HG02938 (cell line): ENCODE results near the gene NPC2.

Source experiments
- ATAC-seq: cut with Tn5 transposase; IDR thresholded peaks from one replicate; pipeline ENCODE4 v1.9.1; 2021; ENCODE audit warnings: mild to moderate bottlenecking, moderate library complexity; ENCODE audit not compliant: unreplicated experiment

NPC2 gene

DNA sequence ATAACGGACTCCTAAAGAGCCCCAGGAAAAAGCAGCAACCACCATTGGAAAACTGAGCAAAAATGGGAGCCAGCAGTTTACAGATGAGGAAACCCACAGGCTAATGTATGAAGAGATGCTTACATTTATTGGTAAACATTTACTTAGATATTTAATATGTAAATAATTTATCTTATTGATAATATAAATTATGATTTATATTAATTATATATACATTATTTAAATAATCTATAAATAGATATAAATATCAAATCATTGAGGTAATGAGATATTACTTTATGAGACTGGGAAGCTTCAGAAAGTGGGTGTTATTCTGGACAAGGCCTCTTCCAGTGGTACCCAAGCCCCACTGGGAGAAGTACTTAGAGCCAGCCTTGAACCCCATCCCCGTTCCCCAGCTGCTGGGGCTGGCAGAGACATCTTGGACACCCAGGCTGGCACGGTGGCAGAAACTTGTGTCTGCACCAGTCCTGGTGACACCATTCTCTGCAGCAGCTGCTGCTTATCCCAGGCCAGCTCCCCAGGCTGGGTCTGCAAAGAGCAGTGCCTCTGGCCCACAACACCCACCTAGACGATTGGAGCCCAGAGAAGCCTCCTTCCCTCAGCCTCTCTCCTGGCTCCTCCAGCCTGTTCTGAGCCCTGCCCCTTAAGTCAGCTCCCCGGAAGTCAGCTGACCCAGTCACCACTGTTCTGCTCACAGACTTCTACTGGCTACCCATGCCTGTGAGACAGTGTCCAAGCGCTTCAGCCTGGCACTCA lies 26.4 kb upstream of the NPC2 start:
- ATAC-seq, result no peak

DNA sequence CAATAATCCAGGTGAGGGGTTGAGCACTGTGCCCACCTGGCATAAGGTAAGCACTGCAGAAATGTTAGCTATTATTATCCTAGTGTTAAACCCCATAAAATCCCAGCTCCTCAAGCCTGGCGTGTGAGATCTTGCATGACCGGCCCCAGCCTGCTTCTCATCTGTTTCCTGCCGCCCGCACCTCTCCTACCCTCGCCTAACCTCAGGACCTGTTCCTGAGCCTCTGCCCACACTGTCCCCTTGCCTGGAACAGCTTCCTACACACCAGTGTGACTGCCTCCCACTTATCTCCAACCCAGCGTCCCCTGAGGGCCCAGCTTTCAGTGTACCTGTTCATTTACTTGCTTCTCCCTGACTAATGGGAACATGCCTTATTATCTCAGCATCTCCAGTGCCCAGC lies 25.1 kb upstream of the NPC2 start:
- ATAC-seq, result no peak

DNA sequence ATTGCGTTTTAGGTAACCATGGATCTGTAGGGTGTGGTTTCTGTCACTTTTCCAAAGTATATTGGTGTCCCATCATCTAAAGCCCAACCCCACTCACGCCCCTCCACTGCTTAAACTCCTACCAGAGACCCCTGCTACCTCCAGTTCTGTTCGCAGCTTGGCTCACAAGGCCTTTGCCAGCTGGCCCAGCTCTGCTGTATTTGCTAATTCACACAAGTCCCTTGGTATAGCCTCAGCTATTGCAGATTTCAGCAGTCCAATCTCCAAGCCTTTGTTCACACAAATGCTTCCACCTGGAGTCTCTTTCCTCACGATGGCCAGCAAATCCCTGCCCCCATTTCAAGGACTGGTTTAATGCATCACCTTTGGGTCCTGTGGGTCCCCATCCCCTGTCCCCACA lies 24.6 kb upstream of the NPC2 start:
- no peak for ATAC-seq

DNA sequence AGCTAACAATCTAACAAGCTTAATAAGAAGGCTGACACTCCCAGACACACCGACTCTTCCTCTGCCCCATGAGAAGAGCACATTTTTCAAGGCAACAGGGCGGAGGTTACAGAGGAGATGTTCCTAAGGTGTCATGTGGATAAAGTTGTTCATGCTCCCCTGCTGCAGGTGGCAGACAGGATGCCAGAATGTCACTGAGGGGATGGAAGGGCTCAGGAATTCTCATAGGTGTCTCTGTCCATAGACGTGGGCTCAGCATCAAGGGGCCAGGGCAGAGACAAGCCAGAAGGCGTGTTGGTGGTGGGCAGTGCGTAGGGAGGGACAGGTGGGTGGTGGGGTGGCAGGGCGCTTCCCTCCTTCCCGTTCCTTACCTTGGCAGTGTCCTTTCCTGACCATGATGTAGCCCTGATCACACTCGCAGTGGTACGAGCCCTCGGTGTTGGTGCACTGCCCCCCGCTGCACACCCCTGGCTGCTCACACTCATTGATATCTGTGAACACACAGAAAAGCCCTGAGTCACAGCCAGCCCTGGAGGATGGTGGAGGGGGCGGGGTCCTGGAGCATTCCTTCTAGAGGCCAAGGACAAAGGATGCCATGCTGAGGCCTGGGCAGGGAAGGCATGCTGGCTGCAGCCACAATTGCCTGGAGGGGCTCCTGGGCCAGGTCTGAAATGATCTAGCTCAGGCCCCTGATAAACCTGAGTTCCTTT lies 23.5 kb upstream of the NPC2 start:
- no peak for ATAC-seq

DNA sequence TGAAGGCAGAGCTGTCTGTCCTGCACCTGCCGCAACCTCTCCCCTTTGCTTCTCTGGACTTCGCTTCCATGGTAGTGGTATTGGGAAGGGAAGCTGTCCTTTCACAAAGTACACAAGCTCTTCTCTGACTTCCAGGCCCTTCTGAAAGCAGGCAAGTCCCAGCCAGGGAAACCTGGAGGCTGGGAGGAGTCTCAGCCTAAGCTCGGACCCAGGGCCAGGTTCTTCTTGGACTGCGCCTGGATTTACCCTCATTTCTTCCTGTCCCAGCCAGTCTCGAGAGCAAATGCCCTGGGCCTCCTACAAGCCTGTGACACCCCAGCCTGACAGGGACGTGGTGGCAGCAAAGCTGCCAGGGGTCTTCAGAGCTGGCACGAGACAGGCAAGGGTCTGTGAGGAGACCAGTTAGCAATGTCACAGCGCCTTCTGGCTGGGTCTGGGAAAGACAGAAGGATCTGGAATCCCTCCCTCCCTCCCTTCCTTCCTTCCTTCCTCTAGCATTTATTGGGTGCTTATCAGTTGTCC lies 22.8 kb upstream of the NPC2 start:
- no peak for ATAC-seq

DNA sequence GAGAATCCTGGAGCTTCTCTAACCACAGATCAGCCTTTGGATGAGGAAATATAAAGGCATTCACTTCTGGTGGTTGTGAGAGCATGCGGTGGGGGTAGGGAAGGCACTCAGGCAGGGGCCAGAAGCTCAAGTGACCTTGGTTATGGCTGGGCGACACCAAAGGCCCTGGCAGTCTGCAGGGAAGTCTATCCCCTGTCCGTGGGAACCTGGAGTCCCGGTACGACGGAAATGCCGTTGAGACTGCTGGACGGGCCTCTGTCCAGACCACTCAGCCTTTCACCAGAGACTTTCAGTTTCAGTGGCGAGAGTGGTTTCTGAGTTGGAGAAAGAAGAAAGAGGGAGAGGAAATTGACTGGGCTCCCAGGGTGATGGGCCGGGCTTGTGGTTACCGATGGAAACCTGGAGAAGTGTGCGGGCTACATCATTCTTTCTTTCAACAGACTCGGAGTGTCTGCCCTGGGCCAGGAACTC lies 21.4 kb upstream of the NPC2 start:
- no peak for ATAC-seq

DNA sequence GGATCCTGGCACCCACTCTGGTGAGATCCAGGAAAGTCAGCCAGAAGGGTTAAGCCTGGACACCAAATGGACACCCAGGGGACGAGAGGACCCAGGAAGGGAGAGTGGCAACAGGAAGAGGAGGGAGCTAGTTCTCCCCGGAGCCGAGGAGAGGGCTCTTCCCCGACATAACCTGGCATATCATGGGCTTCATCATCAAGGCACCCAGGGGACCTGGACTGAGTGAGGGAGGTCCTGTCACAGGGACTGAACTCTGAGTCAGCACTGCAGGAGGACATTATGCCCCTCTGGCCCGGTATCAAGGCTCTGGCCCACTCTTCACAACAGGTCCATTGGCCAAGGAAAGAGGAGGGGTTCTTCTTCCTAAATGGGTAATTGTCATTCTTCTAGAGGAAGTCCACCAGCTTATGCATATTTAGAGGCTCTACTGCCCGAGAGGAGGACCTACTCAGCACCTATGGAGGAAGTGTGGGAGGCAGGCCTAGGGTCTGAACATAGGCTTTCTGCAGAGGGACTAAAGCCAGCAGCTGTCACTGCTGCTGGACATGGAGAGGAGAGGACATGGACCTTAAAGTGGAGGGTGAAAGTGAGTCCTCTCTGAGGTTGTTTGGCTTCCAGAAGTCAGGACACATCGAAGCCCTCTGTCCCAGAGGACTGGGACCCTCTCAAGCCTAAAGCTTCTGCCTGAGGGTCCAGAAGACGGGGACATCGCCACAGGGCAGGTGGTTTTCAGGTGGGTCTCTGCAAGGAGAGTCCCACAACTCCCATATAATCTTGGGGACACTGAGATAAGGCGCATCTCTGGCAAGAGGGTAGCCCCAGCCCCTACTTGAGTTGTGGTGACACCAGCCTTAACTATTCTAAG lies 19.1 kb upstream of the NPC2 start:
- ATAC-seq, result no peak

DNA sequence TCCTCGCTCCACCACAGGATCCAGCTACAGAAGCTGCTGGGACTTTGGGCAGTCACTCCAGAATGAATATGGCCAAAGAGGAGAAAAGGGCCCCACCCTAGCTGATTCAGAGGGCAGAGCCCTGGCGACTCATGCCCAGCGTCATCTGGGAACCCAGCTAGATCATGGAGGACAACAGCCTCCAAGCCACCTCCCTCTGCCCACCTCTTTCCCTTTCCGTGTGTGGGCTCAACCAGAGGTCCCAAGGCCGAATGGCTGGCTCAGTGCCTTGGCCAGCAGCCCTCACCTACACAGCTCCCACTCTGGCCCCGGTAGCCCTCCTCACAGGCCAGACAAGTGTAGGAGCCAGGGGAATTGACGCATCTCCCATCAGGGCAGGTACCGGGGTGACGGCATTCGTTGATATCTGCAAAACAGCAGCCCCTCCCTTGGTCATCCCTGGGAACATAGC lies 17.9 kb upstream of the NPC2 start:
- no peak for ATAC-seq

DNA sequence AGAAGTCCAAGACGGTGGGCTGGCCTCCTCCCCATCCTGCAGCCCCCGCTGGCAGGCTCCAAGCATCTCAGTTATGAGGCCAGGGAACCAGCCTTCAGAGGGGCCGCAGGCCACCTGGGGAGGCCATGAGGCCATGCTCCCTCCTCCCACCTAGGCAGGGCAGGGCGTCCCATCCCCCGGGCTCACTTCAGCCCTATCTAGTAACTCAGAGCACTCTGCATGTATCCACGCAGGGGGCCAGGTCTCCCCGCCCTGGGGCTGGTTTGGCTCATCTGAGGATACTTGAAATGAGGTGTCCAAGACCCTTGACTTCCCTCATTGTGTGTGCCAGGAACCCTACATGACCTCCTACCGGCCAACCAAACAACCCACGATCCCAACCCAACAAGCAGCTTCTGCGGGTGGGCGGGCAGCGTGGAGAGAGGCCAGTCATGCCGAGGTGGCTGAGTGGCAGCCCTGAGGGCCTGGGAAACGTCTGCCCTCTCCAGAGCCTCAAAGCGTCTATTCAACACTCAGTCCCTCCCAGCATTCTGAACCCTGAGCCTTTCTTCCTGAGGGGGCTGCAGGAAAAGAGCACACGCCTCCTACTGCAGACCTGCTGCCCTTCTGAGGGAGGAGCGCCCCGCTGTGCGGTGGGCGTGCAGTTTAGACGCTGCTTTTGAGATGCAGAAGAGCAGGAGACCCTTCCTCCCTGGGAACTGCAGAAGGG lies 17.3 kb upstream of the NPC2 start:
- ATAC-seq, result no peak

DNA sequence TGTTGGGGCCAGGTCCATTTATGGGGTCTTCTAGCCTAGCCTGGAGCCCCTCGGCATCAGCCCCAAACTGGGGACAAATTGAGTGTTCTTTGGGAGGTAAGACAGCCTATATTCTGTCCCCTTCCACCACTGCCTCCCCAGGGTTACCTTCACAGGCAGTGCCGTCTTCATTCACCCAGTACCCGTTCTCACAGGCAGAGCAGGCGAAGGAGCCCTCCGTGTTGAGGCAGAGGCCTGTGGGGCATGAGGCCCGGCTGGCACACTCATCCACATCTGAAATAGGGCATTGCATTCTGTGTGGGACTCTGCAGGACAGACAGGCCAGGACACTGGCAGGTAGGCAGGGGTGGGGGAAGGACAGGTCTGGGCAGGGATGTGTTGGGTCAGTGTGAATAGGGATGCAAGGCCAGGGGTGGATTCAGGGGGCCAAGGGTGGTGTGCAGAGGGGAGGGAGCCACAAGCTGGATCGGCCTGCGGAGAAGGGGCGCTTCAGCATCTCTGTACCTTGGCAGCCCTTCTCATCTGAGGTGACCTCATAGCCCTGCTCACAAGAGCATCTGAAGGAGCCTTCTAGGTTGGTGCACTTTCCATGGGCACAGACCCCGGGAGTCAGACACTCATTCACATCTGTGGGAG lies 16.6 kb upstream of the NPC2 start:
- ATAC-seq, result no peak

DNA sequence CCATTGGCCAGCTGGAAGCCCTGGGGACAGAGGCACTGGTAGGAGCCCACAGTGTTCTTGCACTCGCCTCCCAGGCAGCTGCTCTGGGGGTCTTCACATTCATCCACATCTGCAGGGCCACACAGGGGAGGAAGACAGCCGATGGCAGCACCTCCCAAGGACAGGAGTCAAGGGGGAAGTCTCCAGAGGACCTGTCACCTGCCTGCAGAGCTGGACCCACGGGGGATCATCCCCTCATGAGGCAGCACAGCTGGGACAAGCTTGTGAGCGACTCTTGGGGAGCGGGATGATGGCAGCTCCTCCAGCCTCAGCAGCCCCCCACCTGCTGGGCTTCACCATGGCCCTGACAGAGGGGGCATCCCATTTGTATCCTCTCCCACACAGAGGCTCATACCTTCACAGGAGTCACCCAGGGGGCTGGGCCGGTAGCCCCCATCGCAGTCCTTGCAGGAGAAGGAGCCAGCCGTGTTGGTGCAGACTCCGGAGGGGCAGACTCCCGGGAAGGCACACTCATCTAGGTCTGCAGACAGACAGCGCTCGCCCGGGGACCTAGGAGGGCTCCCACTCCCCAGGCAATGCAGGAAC lies 15.8 kb upstream of the NPC2 start:
- no peak for ATAC-seq

DNA sequence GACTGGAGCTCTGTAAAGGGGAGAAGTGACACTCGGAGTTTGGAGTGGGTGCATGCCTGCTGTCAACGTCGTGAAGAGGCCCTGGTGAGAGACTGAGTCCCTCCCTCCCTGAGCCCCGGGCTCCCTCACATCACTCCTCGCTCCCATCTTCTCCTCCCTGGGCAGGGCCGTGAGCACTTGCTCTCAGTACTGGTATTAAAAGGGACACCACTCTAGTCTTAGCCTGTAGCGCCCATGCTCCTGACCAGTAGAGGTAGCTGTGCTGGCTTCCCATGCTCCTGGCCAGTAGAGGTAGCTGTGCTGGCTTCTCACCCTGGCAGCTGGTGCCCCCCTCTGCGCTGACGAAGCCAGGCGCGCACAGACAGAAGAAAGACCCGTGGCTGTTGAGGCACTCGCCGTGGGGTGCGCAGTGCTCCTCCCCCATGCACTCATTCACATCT lies 15.2 kb upstream of the NPC2 start:
- ATAC-seq, result no peak

DNA sequence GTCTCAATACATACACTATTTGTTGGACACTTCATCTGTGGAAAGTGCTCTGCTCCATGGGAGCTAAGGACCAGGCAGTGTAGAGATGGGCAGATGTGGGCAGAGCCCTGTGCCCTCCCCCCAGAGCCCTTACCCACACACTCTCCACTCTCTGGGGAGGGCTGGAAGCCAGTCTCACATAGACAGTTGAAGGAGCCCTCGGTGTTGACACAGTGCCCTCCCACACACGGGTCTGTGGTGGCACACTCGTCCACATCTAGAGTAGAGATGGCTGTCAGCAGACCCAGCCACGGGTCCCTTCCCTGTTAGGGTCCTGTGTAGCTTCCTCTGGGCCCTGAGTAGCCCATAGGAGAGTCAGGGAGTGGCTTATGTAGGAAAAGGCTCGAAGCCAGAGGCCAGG lies 14.7 kb upstream of the NPC2 start:
- no peak for ATAC-seq

DNA sequence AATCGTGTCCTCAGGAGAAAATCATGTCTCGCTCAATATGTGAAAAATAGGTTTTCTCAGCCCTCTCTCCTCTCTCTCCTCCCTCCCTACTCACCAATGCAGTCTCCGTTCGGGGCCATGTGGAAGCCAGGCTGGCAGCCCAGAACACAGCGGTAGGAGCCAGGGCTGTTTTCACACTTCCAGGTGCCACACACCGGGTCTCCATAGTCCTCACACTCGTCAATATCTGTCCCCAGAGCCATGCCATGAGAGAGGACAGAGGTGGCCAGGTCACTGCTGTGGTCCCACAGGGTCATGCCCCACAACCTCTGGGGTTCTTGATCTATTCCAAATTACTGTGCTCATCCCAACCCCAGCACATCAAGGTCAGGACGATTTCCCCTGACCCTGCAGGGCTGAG lies 14.0 kb upstream of the NPC2 start:
- no peak for ATAC-seq

DNA sequence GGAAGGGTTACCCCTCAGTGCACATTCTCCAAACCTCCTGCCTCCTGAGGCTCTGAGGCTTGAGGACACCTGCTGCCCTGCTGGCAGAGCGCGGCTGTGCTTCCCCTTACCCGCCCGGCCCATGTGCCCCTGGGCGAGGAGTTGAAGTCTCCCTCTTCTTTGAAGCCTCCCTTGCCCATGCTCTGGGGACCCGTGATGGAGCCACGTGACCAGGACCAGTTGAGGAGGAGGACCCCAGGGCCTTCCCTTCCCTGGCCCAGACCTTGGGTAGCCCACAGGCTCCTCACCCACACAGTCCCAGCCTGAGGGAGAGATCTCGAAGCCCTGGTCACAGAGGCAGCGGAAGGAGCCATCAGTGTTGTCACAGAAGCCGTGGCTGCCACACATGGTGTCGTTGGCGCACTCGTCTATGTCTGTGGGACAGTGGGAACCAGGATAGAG lies 13.3 kb upstream of the NPC2 start:
- no peak for ATAC-seq

DNA sequence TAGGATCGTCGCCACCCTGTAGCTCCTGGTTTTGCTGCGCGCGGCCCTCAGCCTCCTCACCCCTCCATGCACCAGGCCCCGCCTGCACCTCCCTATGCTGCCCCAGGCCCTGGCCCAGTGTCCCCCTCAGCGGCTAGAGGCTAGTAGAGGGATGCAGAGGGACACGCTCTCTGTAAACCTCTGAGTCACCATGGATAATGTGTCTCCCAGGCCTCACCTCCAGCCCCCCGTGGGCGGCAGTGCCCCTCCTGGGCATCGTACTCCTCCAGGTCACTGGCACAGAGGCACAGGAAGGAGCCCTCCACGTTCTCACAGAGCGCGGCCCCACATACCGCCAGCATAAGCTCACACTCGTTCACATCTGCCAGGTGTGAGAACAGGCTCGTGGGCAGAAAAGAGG lies 12.7 kb upstream of the NPC2 start:
- no peak for ATAC-seq

DNA sequence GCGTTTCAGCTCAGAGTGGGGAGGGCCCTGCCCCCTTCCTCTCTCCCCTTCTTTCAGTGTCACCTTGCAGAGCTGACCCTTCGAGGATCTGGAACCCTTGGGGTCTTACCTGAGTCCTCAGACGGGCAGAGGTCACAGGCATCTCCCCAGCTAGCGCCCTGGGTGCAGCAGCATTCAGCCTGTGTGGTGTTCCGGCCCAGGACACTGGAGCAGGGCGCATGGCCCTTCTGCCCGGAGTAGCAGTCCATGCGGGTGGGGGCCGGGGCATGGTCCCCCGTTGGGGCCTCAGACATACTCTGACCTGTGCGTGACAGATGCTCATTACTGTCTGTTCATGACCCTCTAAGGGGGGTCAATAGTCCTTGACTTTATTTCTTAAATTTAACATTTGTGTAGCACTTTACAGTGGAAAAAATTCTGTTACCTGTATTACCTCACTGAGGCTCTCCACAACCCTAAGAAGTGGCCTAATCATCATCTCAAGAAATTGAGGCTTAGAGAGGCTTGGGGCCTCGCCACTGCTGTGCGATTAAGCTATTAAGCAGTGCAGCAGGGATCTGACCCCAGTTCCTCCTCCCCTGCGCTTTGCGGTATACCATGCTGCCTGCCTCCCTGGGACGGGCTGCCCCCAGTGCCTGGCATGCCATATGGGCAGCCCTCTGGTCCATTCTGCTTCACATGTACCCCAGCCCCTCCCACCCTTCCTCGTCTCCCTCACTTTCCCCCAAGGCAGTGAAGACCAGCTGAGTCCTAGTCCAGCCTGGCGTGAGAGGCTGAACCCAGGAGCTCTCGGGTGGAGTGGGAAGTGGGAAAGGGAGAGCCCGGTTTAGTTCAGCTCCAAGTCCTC lies 12.0 kb upstream of the NPC2 start:
- no peak for ATAC-seq

DNA sequence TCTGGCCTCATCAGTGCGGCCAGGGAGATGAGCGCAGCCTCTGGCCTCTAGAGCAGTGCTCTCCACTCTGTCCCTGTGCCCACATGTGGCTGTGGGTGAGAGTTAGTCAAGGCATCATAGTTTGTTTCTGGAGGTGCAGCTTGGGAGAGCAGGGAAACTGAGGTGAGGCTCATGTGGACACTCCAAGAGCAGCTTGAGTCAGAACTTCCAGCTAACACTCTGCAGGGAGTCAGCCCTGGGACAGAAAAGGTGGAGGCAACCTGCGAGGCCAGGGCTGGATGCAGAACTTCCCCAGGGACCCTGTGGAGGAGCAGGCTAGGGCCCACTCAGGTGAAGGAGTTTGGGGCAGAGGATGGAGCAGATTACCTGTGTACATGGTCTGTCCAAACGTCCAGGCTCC lies 11.3 kb upstream of the NPC2 start:
- no peak for ATAC-seq

DNA sequence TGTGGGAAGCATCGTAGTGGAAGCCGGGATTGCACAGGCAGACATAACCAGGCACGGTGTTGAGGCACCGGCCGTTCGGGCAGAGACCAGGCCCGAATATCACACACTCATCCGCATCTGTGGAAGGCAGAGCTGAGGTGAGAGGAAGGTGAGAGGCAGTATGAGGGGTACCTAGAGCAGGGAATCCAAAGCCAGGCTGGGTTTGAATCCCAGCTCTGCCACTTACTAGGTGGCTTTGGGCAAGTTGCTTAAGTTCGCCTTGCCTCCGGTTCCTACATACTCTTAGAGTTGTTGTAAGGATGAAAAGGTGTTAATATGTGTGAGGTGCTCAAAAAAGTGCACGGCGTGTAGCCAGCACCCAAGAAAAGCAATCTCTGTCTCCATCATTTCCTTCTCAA lies 10.8 kb upstream of the NPC2 start:
- no peak for ATAC-seq
